H7 (cell line): ENCODE measurements around the gene CNGB1. TPM values are rescaled to one million over a fixed set of nuclear protein-coding genes. Genes with fewer than 3 reads are reported as not detected.
A peak's percentile ranks its signal among the peaks of the same experiment; 100 is the strongest.

Experiments
- DNase-seq: peaks from one replicate; pipeline ENCODE4 v3.0.0; 2012
- H3K27me3 ChIP-seq: 2 replicates; pipeline ENCODE4 v1.6.0; 2011; ENCODE audit warnings: mild to moderate bottlenecking, low read length; ENCODE audit not compliant: control insufficient read depth, insufficient read depth
- H3K36me3 ChIP-seq: replicated peaks from 2 replicates; pipeline ENCODE4 v1.5.1; 2011; ENCODE audit warnings: low read length; ENCODE audit not compliant: control insufficient read depth, insufficient read depth
- H3K4me3 ChIP-seq: 2 replicates; pipeline ENCODE4 v1.5.1; 2011; ENCODE audit warnings: low read depth, mild to moderate bottlenecking, control low read depth, low read length, moderate library complexity; ENCODE audit not compliant: insufficient read depth
- total RNA-seq: library from RNA; depleted of rRNA; stranded (reverse); fragments of >200 nt; shearing (Covaris generic); gene quantifications from 2 replicates; pipeline ENCODE4 v1.2.3, GENCODE V29; 2014

CNGB1 gene
- total RNA-seq, 1 experiment from 2014 or later: not detected

- peak; percentile 100 for DNase-seq
- peak within 1 kb of the TSS; percentile 74 for H3K4me3 ChIP-seq
- no peaks in the 10 kb centered on the region for H3K27me3 ChIP-seq
- H3K36me3 ChIP-seq: peaks cover 1% of the 10 kb centered on the region; the same call in 1 of the 2 replicates
Observed at GRCh38 chr16:58000706-58001676, 30.1 kb upstream of the CNGB1 start, which contains the start of gene USB1. TSS of gene USB1 (plus strand) at chr16:58001407. CDS start at chr16:58001484, 77 bp downstream.

- peak; percentile 88 for DNase-seq
- H3K36me3 ChIP-seq: peaks cover 1% of the 10 kb centered on the region
- no peaks in the 10 kb centered on the region for H3K27me3 ChIP-seq
- peak within 1 kb of the TSS; percentile 74 for H3K4me3 ChIP-seq
Observed at GRCh38 chr16:57999971-58000705, 29.2 kb upstream of the CNGB1 start, which contains the start of gene ZNF319. TSS of gene ZNF319 (minus strand) at chr16:58000672. CDS start at chr16:57998265, 2,407 bp downstream.

DNA sequence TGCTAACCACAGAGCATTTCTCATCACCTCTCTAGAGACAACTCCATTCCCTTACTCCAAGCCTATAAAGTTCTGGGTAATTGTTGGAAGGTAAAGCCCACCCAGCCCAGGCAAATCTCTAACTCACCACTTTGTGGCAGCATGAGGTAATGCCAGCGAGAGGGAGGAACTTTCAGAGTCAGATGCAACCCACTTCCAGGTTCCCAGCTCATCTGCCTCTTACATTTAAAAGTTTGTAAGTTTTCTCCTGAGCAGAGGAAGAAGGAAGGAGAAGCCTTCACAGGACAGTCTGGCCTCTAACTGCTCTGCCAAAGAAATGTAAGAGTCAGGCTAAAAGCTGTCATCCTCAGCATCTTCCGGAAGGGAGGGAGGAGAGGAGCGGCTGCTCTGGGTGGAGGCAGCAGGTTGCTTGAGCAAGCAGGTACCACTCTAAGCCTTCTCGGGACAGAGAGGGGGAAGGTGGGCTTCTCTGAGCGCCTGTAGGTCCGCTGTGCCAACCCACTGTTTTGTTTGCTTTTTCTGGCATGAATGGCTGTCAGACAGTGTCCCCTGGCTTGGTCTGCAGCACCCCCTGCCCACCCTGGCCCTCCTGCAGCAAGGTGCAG lies 28.5 kb upstream of the CNGB1 start:
- DNase-seq: peak; percentile 72
- H3K36me3 ChIP-seq: peaks cover 1% of the 10 kb centered on the region
- peak overlapping the region; percentile 74 for H3K4me3 ChIP-seq
- no peaks in the 10 kb centered on the region for H3K27me3 ChIP-seq

GRCh38 chr16:57998992-57999365 lies 28.1 kb upstream of the CNGB1 start:
- peak; percentile 33 for DNase-seq
- no peak overlapping the region for H3K4me3 ChIP-seq

GRCh38 chr16:57998486-57998885 lies 27.6 kb upstream of the CNGB1 start:
- Histone ChIP-seq H3K27me3 (no peaks in the 10 kb centered on the region), H3K36me3 (peaks cover 1% of the 10 kb centered on the region), H3K4me3 (no peak overlapping the region)
- DNase-seq: peak; percentile 54

More at GRCh38 chr16:57998992-57999365, 28.1 kb upstream of the CNGB1 start:
- no peaks in the 10 kb centered on the region for H3K27me3 ChIP-seq
- H3K36me3 ChIP-seq: peaks cover 1% of the 10 kb centered on the region

DNA sequence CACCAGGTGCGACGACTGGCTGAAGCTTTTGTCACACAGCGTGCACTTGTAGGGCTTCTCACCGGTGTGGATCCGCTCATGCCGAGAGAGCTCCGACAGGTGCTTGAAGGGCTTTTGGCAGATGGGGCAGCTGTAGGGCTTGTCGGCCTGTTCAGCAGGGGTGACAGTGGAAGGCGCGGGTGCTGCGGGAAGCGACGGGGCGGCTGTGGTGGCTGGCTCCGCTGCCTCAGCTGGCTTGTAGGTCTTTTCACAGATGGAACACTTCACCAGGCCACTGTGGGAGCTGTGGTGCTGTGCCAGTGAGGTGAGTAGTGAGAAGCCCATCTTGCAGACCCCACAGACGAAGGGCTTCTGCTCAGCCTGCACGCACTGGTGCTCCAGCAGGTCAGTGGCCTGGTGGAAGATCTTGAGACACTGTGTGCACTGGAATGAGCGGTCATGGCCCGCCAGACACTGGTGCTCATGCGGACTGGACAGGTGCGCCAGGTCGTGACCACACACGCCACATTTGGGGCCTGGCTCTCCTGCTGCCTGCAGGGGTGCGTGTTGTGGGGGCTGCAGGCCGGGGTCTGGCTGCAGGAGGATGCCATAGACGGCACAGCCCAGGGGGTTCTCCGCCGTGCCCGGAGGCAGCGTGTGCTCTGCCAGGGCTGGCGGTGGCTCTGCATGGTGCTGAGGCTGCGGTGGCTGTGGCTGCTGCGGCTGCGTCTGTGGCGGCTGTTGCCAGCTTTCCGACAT lies 26.8 kb upstream of the CNGB1 start:
- no peaks in the 10 kb centered on the region; the same call in none of the 2 replicates for H3K36me3 ChIP-seq

DNA sequence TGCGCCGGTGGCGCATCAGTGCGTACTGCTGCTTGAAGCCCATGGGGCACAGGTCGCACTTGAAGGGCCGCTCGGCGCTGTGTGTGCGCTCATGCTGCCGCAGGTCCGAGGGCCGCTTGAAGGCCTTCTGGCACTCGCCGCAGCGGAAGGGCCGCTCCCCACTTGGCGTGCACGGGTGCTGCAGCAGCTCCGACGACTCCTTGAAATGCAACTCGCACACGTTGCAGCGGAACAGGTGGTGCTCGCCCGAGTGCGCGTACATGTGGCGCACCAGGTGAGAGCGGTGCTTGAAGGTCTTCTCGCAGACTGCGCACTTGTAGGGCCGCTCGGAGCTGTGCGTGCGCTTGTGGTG lies 26.2 kb upstream of the CNGB1 start:
- no peak for DNase-seq
- H3K36me3 ChIP-seq: no peaks in the 10 kb centered on the region; the same call in none of the 2 replicates
- no peak overlapping the region for H3K4me3 ChIP-seq
- no peaks in the 10 kb centered on the region for H3K27me3 ChIP-seq

More for the DNA sequence above, 26.8 kb upstream of the CNGB1 start:
- Histone ChIP-seq H3K27me3 (no peaks in the 10 kb centered on the region), H3K4me3 (no peak overlapping the region)
- no peak for DNase-seq

- no peaks in the 10 kb centered on the region for H3K27me3 ChIP-seq
- H3K36me3 ChIP-seq: no peaks in the 10 kb centered on the region; the same call in none of the 2 replicates
- DNase-seq: no peak
- H3K4me3 ChIP-seq: no peak overlapping the region
Observed at GRCh38 chr16:57996406-57997175, 25.7 kb upstream of the CNGB1 start.

DNA sequence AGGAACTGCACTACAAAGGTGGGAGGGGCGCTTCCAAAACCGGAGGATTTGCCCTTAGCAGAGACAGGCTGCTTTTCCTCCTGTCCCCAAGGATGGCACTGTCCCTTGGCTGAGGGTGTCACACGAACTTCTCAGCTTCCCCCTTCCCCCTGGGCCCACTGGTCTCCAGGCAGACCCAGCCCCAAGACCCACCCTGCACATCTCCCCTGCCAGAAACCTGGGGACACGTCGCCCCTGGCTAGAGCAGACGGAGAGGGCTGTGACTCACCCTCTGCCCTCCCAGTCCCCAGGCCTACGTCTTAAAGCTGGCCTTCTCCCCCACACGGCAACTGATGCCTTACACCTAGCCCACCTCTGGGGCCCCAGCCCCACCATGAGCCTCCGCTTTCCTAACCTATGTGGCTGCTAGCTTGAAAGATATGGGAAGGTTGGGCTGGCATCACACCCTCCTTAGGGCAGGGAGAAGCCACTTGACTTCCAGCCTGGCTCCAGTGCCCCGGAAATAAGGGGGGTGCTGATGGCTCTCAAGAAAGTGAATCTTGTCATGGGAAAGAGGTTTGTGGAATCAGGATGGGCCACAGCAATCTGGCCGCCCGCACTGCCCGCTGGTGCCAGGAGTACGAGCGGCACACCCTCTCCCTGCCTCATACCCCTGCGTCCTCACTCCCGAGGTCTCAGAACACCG lies 24.9 kb upstream of the CNGB1 start:
- Histone ChIP-seq H3K36me3 (no peaks in the 10 kb centered on the region; the same call in none of the 2 replicates), H3K27me3 (no peaks in the 10 kb centered on the region), H3K4me3 (no peak overlapping the region)
- DNase-seq: no peak

GRCh38 chr16:57994778-57995177 lies 23.9 kb upstream of the CNGB1 start:
- no peaks in the 10 kb centered on the region; the same call in none of the 2 replicates for H3K36me3 ChIP-seq
- H3K27me3 ChIP-seq: no peaks in the 10 kb centered on the region
- peak; percentile 80 for DNase-seq
- no peak overlapping the region for H3K4me3 ChIP-seq

- H3K4me3 ChIP-seq: no peak overlapping the region
- no peaks in the 10 kb centered on the region; the same call in none of the 2 replicates for H3K36me3 ChIP-seq
- H3K27me3 ChIP-seq: no peaks in the 10 kb centered on the region
- no peak for DNase-seq
Observed at GRCh38 chr16:57994361-57994760, 23.4 kb upstream of the CNGB1 start.

DNA sequence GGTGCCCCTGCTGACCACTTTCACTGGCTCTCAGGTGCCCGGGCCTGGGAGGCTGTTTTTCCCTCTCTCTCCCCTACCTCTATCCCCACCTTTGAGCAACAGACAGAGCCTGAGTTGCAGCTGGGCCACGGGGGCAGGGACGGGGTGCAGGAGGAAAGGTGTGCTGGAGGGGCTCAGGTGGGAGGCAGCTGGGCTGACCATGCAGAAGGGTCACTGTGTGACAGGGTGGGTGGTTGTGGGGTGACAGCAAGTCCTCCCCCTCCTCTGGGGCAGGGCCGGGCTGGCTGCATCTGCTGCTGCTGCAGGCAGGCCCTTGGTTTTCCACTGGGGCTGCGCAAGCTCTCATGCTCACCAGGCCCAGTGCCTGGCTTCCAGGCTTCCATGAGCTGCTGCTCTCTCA lies 23.0 kb upstream of the CNGB1 start:
- peak; percentile 19 for DNase-seq
- Histone ChIP-seq H3K4me3 (no peak overlapping the region), H3K27me3 (no peaks in the 10 kb centered on the region), H3K36me3 (no peaks in the 10 kb centered on the region; the same call in none of the 2 replicates)

GRCh38 chr16:57993438-57993837 lies 22.5 kb upstream of the CNGB1 start:
- Histone ChIP-seq H3K36me3 (no peaks in the 10 kb centered on the region; the same call in none of the 2 replicates), H3K27me3 (no peaks in the 10 kb centered on the region), H3K4me3 (no peak overlapping the region)
- peak; percentile 19 for DNase-seq
